Lung (tissue), 16 donors: ENCODE results near the gene MYH10. TPM values are rescaled to one million over a fixed set of nuclear protein-coding genes. Genes with fewer than 3 reads are reported as not detected.

Source experiments
- ATAC-seq: fragments of 200-7000 bp; cut with Tn5 transposase; one replicate; pipeline ENCODE4 v1.9.1; 2020; ENCODE audit warnings: moderate number of reproducible peaks; ENCODE audit not compliant: insufficient read depth, low FRiP score
- DNase-seq, 3 donors: peaks; one replicate each; pipeline ENCODE4 v3.0.0-alpha.2; 2013 to 2017
- H3K27ac ChIP-seq, 2 donors: one replicate each; pipeline ENCODE4 v1.5.1; 2013; ENCODE audit warnings: mild to moderate bottlenecking in 2 of 2, moderate library complexity in 2 of 2, control low read depth in 1 of 2, inconsistent platforms in 1 of 2, low read depth in 1 of 2, low read length in 1 of 2
- H3K27me3 ChIP-seq, 3 donors: one replicate each; pipeline ENCODE4 v1.5.1; 2013; ENCODE audit warnings: low read length in 2 of 3; ENCODE audit not compliant: control insufficient read depth in 3 of 3, insufficient read depth in 3 of 3
- H3K36me3 ChIP-seq, 4 donors: one replicate each; pipeline ENCODE4 v1.5.1; 2013; ENCODE audit warnings: low read length in 4 of 4, mild to moderate bottlenecking in 1 of 4, moderate library complexity in 1 of 4; ENCODE audit not compliant: control insufficient read depth in 4 of 4, insufficient read depth in 4 of 4
- H3K4me1 ChIP-seq, 5 donors: one replicate each; pipeline ENCODE4 v1.5.1; 2013; ENCODE audit warnings: low read length in 5 of 5, mild to moderate bottlenecking in 2 of 5, moderate library complexity in 1 of 5; ENCODE audit not compliant: control insufficient read depth in 5 of 5, insufficient read depth in 5 of 5
- H3K4me3 ChIP-seq: one replicate; pipeline ENCODE4 v1.5.1; 2013; ENCODE audit warnings: mild to moderate bottlenecking, control low read depth, moderate library complexity
- H3K9ac ChIP-seq, 2 donors: one replicate each; pipeline ENCODE4 v1.5.1; 2013; ENCODE audit warnings: low read length in 2 of 2, control low read depth in 1 of 2; ENCODE audit not compliant: insufficient read depth in 1 of 2
- H3K9me3 ChIP-seq, 4 donors: one replicate each; pipeline ENCODE4 v1.5.1; 2013; ENCODE audit warnings: low read length in 3 of 4, mild to moderate bottlenecking in 1 of 4, moderate library complexity in 1 of 4; ENCODE audit not compliant: control insufficient read depth in 4 of 4, insufficient read depth in 3 of 4
- WGBS, 2 donors: extraction: QIAGEN DNeasy Blood & Tissue Kit; methylation state at CpG; one replicate each; pipeline ENCODE4 v1.1.7; 2013; 5-methylcytosine and 5-hydroxymethylcytosine counted together
- long read RNA-seq, 5 donors: transcript quantifications; one replicate each; lab custom pipeline, GENCODE V29; 2026
- polyA plus RNA-seq, 2 donors: library from polyadenylated mRNA; stranded (reverse); fragments of 200-250 nt; gene quantifications; one replicate each; pipeline ENCODE4 v1.2.1, GENCODE V29; 2013
- total RNA-seq, 2 donors: library from RNA; depleted of rRNA in 1 of 2; stranded (reverse); fragments of >200 nt in 1 of 2; gene quantifications; one replicate each; pipeline ENCODE4 v1.2.1, GENCODE V29; 2014 to 2021
- TF ChIP-seq, protein P1 (sequence below): IDR thresholded peaks from 2 replicates; pipeline ENCODE4 v1.5.1; 2012; ENCODE audit warnings: mild to moderate bottlenecking; ENCODE audit errors: control extremely low read depth, extremely low read depth
- donor health status: control.
- donor health status: control.
- donor health status: Bipolar disorder and iron deficiency.
- donor health status: healthy.
- donor health status: DM: yes; HTN: yes; CAD: no.

The MYH10 gene
- total RNA-seq = 100 to 1,000 TPM in 1 of 2 donors, 10 to 100 TPM in 1; 73.4 to 194 TPM
- polyA plus RNA-seq = 10 to 100 TPM in 1 of 2 donors, 1 to 10 TPM in 1; 9.6 to 16.0 TPM
- long read RNA-seq, donor 1, full-length matches to known transcripts = 2 of 25 reads
- long read RNA-seq, donor 1, partial matches to known transcripts = 23 of 25 reads
- long read RNA-seq, donor 1, other reads (novel, unspliced or antisense) = 0 of 25 reads
- long read RNA-seq, donor 2, partial matches to known transcripts = 6 of 6 reads
- long read RNA-seq, donor 2, other reads (novel, unspliced or antisense) = 0 of 6 reads
- long read RNA-seq, donor 3, partial matches to known transcripts = 7 of 8 reads
- long read RNA-seq, donor 3, other reads (novel, unspliced or antisense) = 0 of 8 reads
- long read RNA-seq, donor 4, partial matches to known transcripts = 31 of 32 reads
- long read RNA-seq, donor 4, other reads (novel, unspliced or antisense) = 0 of 32 reads
- long read RNA-seq, donor 5, full-length matches to known transcripts = 4 of 27 reads
- long read RNA-seq, donor 5, partial matches to known transcripts = 23 of 27 reads
- long read RNA-seq, donor 5, other reads (novel, unspliced or antisense) = 0 of 27 reads

DNA sequence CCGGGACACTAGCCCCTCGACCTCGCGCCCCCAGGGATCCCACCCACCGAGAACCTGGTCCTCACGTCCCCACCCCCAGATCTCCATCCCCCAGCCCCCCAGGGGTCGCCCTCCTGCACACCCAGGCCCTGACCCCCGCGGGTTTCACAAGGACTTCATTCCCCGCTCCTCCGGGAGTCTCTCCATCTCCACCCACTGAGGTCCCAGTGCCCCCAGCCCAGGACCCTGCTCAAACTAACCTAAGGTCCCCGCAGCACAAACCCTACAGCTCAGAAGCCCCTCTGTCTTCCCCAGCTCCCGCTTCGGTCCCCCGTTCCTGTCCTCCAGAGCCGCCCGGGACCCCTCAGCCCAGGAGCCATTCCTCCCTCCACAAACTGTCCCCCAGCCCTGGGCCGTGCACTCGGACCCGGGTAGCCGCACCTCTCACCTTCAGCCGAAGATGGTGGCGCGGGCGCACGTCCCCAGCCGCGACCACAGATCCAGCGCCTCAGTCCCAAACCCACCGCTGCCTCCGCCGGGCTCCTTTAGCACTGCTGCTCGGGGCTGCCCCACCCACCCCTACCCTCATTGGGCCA, at the start of gene MYH10:
TSS of gene MYH10 (minus strand) at position 499 of the 575 bp plus-strand sequence. CDS start 7,479 bp downstream, outside the sequence.
- WGBS, 2 donors = 1% methylated on average over 33 of the region's 33 CpGs
- peak within 1 kb of the TSS; percentile 50 for H3K4me3 ChIP-seq
- peak within 1 kb of the TSS; percentile 70 to 96 for H3K27ac ChIP-seq
- H3K4me1 ChIP-seq = peaks cover 0 to 27% (median 9%) of the 10 kb centered on the region in 5 donors
- peaks cover 0 to 2% (median 0%) of the 10 kb centered on the region in 4 donors for H3K9me3 ChIP-seq
- no peaks in the 10 kb centered on the region for H3K27me3 ChIP-seq
- TF ChIP-seq, protein P1, sequence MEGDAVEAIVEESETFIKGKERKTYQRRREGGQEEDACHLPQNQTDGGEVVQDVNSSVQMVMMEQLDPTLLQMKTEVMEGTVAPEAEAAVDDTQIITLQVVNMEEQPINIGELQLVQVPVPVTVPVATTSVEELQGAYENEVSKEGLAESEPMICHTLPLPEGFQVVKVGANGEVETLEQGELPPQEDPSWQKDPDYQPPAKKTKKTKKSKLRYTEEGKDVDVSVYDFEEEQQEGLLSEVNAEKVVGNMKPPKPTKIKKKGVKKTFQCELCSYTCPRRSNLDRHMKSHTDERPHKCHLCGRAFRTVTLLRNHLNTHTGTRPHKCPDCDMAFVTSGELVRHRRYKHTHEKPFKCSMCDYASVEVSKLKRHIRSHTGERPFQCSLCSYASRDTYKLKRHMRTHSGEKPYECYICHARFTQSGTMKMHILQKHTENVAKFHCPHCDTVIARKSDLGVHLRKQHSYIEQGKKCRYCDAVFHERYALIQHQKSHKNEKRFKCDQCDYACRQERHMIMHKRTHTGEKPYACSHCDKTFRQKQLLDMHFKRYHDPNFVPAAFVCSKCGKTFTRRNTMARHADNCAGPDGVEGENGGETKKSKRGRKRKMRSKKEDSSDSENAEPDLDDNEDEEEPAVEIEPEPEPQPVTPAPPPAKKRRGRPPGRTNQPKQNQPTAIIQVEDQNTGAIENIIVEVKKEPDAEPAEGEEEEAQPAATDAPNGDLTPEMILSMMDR = no peak
- ATAC-seq (no peak), DNase-seq (no peak)
- H3K9ac ChIP-seq = peak within 1 kb of the TSS; percentile 82 to 86
- H3K36me3 ChIP-seq = peaks cover 0 to 3% (median 0%) of the 10 kb centered on the region in 4 donors

- Histone ChIP-seq H3K27ac (no peak overlapping the region), H3K4me3 (no peak overlapping the region), H3K27me3 (no peaks in the 10 kb centered on the region), H3K9me3 (peaks cover 0 to 5% (median 1%) of the 10 kb centered on the region in 4 donors), H3K4me1 (peaks cover 5 to 28% (median 9%) of the 10 kb centered on the region in 5 donors), H3K9ac (no peak overlapping the region), H3K36me3 (no peaks in the 10 kb centered on the region)
- no peak for ATAC-seq
- TF ChIP-seq, protein P1 = no peak
- no peak for DNase-seq
- 78 to 99% methylated on average over 3 of the region's 3 CpGs for WGBS, 2 donors
These were observed 48.6 kb upstream of the MYH10 start for GRCh38 chr17:8679126-8679525.

DNA sequence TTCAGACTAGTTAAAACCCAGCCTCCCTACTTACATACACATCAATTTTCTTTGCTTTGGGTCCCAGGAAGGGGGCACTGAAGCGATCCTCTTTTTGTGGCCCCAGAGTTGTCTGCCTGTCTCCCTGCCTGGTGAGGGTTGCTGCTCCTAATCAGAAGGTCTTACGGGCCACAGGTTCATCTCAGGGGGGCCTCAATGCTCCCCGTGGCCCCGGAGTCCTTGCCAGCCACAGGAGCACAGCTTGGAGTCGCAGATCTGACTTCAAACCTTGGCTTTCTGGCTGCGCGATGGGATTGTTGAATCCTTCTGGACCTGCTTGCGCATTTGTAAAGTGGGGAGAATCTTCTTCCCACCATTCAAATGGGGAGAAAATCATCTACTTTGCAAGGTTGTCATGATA, 44.8 kb upstream of the MYH10 start:
- H3K9ac ChIP-seq = peak overlapping the region in 1 of 2 donors; percentile 28
- TF ChIP-seq, protein P1 = no peak
- H3K36me3 ChIP-seq = no peaks in the 10 kb centered on the region
- H3K4me1 ChIP-seq = peaks cover 0 to 40% (median 16%) of the 10 kb centered on the region in 5 donors
- DNase-seq (no peak), ATAC-seq (no peak)
- H3K27ac ChIP-seq = peak overlapping the region in 1 of 2 donors; percentile 80
- no peak overlapping the region for H3K4me3 ChIP-seq
- H3K9me3 ChIP-seq = peaks cover 0 to 4% (median 1%) of the 10 kb centered on the region in 4 donors
- WGBS, 2 donors = 65 to 77% methylated on average over 8 of the region's 8 CpGs
- no peaks in the 10 kb centered on the region for H3K27me3 ChIP-seq
